Mesothelial cell of epicardium (in vitro differentiated cells): ENCODE results near the gene PFKL. TPM values are rescaled to one million over a fixed set of nuclear protein-coding genes. Genes with fewer than 3 reads are reported as not detected.
A peak's percentile ranks its signal among the peaks of the same experiment; 100 is the strongest.

ENCODE experiments used
- DNase-seq, 2 experiments: peaks; one replicate each; pipeline ENCODE4 v3.0.0; 2021; ENCODE audit warnings: low spot score in 2 of 2; ENCODE audit not compliant: unreplicated experiment in 2 of 2
- H3K27ac Mint-ChIP-seq: 2 replicates; pipeline ENCODE4 v1.8.0; 2021; ENCODE audit warnings: mixed read lengths
- H3K27me3 Mint-ChIP-seq: 2 replicates; pipeline ENCODE4 v1.8.0; 2021; ENCODE audit warnings: low read depth, mixed read lengths
- H3K36me3 Mint-ChIP-seq: 2 replicates; pipeline ENCODE4 v1.8.0; 2021; ENCODE audit warnings: mixed read lengths
- H3K4me1 Mint-ChIP-seq: 2 replicates; pipeline ENCODE4 v1.8.0; 2021; ENCODE audit warnings: mixed read lengths
- H3K4me3 Mint-ChIP-seq: 2 replicates; pipeline ENCODE4 v1.8.0; 2021; ENCODE audit warnings: mild to moderate bottlenecking, moderate library complexity, mixed read lengths
- H3K9me3 Mint-ChIP-seq: 2 replicates; pipeline ENCODE4 v1.8.0; 2021; ENCODE audit warnings: mixed read lengths
- CTCF ChIP-seq: fragments of 200-600 bp; sonication (generic); IDR thresholded peaks from one replicate; pipeline ENCODE4 v1.5.0; 2021; ENCODE audit warnings: antibody characterized with exemption; ENCODE audit not compliant: unreplicated experiment
- total RNA-seq: library from RNA; stranded (reverse); gene quantifications from 3 replicates; pipeline ENCODE4 v1.2.1, GENCODE V29; 2021

Gene PFKL
- total RNA-seq = 147 to 160 TPM (median 155 TPM) in 3 replicates

DNA sequence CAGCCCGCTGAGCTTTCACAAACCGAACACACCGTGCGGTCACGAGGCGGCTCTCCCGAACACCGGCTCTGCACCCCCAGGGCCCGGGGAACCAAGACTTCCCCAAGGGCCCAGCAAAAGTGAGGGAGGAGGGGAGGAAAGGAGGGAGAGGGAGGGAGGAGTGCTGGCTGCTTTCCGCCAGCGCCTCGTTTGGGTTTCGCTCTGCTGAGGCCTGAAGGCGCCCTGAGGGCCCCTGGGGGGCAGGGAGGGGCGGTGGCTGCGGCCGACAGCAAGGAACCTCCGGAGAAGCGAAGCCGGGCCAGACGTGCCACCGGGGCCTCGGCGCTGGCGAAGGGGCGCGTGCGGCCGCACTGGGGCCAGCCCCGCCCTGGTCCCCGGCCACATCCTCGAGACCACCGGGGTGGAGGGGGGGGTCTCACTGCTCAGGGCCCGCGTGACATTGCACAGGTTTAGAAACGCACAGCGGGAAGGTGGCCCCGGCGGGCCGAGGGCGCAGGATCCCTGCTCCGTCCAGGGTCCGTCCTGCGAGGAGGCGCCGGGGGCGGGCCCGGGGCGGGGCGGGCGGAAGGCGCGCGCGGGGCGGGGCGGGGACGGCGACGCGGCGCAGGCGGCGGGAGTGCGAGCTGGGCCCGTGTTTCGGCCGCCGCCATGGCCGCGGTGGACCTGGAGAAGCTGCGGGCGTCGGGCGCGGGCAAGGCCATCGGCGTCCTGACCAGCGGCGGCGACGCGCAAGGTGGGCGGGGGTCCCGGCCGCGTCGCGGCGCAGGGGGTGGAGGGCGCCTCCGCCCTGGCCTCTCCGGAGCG, at the start of gene PFKL:
Gene PFKL, plus strand, starts transcription at position 596 of the 804 bp plus-strand sequence. Its CDS starts 53 bp downstream, at position 649.
- DNase-seq = peak; percentile 52 to 65

GRCh38 chr21:44253832-44254710, 45.8 kb upstream of the PFKL start:
- H3K36me3 Mint-ChIP-seq = no peaks in the 10 kb centered on the region
- no peak for TF ChIP-seq CTCF
- no peak overlapping the region for H3K4me3 Mint-ChIP-seq
- H3K9me3 Mint-ChIP-seq = no peaks in the 10 kb centered on the region
- no peak for DNase-seq
- no peaks in the 10 kb centered on the region for H3K4me1 Mint-ChIP-seq
- H3K27ac Mint-ChIP-seq = no peak overlapping the region
- no peaks in the 10 kb centered on the region for H3K27me3 Mint-ChIP-seq

More for the DNA sequence above, at the start of gene PFKL:
- Mint-ChIP-seq H3K27ac (peak within 1 kb of the TSS; percentile 95), H3K4me3 (peak within 1 kb of the TSS; percentile 83), H3K9me3 (no peaks in the 10 kb centered on the region), H3K27me3 (no peaks in the 10 kb centered on the region), H3K36me3 (no peaks in the 10 kb centered on the region), H3K4me1 (peaks cover 27% of the 10 kb centered on the region)
- TF ChIP-seq CTCF = no peak

- no peaks in the 10 kb centered on the region for H3K4me1 Mint-ChIP-seq
- H3K9me3 Mint-ChIP-seq = peaks cover 3% of the 10 kb centered on the region
- H3K27ac Mint-ChIP-seq = no peak overlapping the region
- DNase-seq = no peak
- H3K4me3 Mint-ChIP-seq = no peak overlapping the region
- H3K27me3 Mint-ChIP-seq = no peaks in the 10 kb centered on the region
- no peaks in the 10 kb centered on the region for H3K36me3 Mint-ChIP-seq
- no peak for TF ChIP-seq CTCF
These were observed 44.3 kb upstream of the PFKL start for GRCh38 chr21:44255511-44255981.

DNA sequence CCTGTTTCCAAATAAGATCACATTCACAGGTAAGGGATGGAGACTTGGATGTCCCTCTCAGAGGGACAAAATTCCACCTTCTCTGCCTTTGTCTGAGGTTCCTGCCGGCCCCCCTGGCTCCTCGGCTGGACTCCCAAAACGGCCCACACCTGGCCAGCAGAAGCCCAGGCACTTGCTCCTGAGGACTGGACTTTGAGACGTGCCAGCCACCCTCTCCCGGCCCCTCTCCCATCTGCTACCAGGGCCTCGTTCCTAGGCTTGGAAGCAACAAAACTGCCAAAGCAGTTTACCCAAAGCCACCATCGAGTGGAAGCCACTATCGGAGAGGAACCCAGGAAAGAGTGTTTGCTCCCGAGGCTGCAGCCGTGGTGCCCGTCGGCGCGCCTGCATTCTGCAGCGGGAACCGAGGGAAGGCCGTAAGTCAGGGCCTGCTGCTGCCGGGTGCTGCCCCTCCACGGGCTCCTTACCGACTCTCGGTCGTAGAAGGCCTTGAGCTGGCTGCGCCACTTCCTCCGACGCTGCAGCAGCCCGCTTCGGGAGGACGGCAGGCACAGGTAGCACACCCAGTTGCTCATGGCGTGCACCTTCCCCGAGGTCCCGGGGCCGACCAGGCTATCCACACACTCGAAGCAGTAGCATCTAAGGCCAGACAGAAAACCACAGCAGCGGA, 41.7 kb upstream of the PFKL start:
- Mint-ChIP-seq H3K4me3 (no peak overlapping the region), H3K27me3 (no peaks in the 10 kb centered on the region), H3K36me3 (no peaks in the 10 kb centered on the region), H3K27ac (no peak overlapping the region), H3K9me3 (peaks cover 3% of the 10 kb centered on the region), H3K4me1 (no peaks in the 10 kb centered on the region)
- DNase-seq = no peak
- TF ChIP-seq CTCF = no peak

GRCh38 chr21:44259082-44259705, 40.7 kb upstream of the PFKL start:
- no peaks in the 10 kb centered on the region for H3K36me3 Mint-ChIP-seq
- no peak overlapping the region for H3K4me3 Mint-ChIP-seq
- TF ChIP-seq CTCF = no peak
- H3K9me3 Mint-ChIP-seq = peaks cover 3% of the 10 kb centered on the region
- peaks cover 5% of the 10 kb centered on the region for H3K4me1 Mint-ChIP-seq
- no peaks in the 10 kb centered on the region for H3K27me3 Mint-ChIP-seq
- H3K27ac Mint-ChIP-seq = no peak overlapping the region
- DNase-seq = no peak
